SU-DHL-6 (cell line): ENCODE measurements around the gene PPP1R17.

Experiments used
- EZH2phosphoT487 ChIP-seq: fragments of 200-600 bp; sonication (generic), shearing (Covaris generic); conservative IDR thresholded peaks from 2 replicates; pipeline ENCODE4 v1.6.1; 2018; ENCODE audit warnings: mild to moderate bottlenecking, antibody characterized with exemption, low read length, moderate library complexity, mixed read lengths
- TF ChIP-seq, protein P1 (sequence below): fragments of 200-600 bp; sonication (generic); IDR thresholded peaks from one replicate; pipeline ENCODE4 v1.5.1; 2017; ENCODE audit warnings: antibody characterized with exemption, mild to moderate bottlenecking, low read length, moderate library complexity; ENCODE audit not compliant: insufficient read depth, poor library complexity, severe bottlenecking

DNA sequence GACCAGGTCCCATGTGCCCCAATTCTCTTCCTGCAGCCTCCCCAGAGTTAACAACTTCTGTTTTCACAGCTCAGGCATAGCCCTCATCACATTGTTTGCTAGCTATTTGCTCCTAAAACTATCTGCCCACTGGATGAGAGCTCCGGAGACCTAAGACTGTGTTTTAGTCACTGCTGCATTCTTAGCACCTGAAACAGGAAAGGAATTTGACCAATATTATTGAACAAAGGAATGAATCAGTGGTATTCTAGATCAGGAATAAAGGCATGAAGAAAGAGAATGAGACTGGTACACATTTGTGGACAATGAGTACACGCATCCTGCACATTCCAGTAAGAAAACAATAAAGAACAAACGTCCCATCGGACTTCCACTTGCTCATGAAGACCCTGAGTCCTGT lies 54.8 kb downstream of the PPP1R17 start:
- TF ChIP-seq, protein P1, sequence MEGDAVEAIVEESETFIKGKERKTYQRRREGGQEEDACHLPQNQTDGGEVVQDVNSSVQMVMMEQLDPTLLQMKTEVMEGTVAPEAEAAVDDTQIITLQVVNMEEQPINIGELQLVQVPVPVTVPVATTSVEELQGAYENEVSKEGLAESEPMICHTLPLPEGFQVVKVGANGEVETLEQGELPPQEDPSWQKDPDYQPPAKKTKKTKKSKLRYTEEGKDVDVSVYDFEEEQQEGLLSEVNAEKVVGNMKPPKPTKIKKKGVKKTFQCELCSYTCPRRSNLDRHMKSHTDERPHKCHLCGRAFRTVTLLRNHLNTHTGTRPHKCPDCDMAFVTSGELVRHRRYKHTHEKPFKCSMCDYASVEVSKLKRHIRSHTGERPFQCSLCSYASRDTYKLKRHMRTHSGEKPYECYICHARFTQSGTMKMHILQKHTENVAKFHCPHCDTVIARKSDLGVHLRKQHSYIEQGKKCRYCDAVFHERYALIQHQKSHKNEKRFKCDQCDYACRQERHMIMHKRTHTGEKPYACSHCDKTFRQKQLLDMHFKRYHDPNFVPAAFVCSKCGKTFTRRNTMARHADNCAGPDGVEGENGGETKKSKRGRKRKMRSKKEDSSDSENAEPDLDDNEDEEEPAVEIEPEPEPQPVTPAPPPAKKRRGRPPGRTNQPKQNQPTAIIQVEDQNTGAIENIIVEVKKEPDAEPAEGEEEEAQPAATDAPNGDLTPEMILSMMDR = no peak
- TF ChIP-seq EZH2phosphoT487 = no peak
